NCI-H460 (cell line): Measurements from ENCODE around the gene CACNA1C. TPM values are rescaled to one million over a fixed set of nuclear protein-coding genes. Genes with fewer than 3 reads are reported as not detected.

Experiments used
- DNase-seq: peaks from one replicate; pipeline ENCODE4 v3.0.0-alpha.2; 2016; ENCODE audit warnings: low read depth; ENCODE audit errors: extremely low read depth
- total RNA-seq: library from RNA; depleted of rRNA; stranded (reverse); fragments of >200 nt; shearing (Covaris generic); gene quantifications from 2 replicates; pipeline ENCODE4 v1.2.3, GENCODE V29; 2014

Gene CACNA1C
- total RNA-seq, 1 experiment from 2014 or later: 0.37 TPM

DNA sequence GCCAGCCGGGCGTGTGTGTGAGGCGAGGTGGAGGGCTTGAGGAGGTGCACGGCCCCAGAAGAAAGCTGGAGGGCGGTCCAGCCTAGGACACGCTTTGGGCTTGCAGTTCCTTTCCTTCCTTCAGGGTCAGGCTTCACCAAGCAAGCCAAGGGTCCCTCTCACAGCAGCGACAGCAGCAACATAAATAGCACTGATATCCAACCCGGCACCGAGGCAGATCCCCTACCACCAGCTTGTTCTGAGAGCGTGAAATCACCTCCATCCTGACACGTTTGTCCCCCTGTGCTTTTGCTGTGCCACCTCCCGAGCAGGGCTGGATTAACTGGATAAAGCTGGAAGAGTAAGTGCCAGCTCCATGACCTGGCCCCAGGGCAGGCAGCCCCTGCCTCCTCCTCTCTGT is 251.4 kb downstream of the CACNA1C start:
- DNase-seq: no peak

DNA sequence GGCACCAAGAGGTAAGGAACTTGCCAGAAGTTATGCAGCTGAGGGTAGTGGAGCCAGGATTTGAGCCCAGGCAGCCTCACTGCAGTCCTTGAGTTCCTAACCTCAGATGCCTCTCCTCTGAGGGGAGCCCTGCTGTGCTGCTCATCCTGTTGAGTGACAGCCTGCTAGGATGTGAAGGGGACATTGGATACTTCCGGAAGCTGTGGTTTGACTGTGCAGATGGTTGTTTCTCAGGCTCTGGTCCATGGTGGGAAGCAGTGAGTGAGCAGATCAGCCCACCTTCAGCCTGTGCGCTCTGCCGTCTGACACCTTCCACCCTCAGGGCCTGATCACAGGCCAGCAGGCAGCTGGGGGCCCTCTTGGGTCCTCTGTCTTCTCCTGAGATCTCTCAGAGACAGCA is 253.2 kb downstream of the CACNA1C start:
- no peak for DNase-seq

DNA sequence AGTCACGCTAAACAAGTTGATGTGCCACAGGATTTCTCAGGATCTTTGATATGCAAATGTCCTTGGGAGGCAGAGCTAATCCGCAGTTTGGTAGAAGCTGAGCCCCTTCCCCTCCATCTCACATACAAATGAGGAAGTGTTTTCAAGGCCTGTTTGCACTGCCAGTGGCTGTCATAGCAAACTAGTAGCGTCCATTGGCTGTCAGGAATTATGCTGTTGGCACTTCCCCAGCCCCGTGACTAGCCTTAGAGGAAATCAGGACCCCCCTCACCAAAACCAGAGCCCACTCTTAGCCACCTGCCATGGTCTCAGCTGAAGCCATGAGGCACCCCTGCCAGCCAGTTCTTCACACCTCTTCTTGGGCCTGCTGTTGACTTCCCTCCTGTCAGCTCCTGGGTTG is 253.9 kb downstream of the CACNA1C start:
- DNase-seq: no peak

DNA sequence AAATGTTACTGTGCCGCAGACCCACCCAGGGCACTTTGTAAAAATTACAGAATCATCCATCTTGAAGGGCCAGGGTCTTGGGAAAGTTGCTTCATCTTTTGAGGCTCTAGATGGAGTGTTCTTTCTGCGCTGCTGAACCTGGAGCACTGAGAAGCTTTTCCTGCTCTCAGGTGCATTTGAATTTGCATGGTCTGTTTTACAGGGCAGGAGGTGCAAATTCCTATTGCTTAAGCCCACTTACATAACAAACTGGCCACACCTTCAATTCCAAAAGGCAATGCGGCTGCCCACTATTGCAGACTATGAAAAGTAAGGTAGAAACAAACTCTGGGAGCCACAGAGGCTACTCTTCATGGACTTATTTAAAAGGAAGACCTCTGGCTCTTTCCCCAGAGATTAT is 254.8 kb downstream of the CACNA1C start:
- DNase-seq: no peak

DNA sequence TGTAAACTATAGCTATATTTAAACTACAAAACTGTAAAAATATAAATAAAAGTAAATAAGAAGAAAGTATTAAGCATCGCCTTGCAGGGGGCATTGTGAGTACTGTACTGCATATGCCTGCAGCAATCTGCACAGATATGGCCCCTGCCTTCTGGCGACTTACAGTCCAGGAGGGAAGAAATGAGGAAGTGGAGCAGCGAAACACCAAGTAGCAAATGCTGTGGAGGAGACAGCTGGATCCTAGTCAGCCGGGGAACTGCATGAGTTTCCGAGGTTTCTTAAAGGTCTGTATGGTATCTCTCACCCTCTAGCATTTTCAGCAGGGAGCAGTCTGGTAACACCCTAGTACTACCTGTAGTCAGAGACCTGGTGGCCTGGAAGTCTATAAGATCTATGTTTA is 256.9 kb downstream of the CACNA1C start:
- DNase-seq: no peak

DNA sequence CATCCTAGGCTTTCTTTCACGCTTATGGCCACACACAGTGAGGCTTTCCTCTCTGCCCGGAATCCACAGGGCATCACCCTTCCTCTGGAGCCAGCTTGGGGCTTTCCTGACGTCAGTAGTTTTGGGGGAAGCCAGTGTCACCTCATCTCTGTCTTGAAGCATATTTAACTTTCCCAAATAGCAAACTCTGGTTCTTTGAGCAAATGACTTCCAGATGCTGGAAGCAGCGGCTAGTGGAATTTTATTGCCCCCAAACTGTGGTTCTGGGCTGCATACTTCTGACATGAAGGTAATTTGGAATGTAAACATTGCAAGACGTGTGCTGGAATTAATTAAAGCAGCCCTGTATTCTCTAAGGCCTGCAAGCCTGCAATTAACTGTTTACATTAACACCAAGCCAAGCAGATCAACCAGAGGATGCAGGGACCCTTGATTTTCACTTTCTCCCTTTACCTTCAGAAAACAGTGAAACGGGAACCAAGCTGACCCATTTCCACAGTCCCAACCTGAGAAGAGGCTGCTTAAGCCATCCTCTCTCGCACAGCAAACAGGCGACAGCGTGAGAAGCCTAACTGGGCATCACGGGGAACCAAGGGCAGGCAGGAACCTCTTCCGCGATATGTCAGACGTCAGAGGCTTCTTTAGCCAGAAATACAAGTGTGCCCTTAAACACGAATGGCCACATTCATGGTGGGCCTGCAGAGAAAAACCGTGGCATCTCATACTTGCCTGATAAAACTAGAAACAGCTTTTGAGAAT is 258.4 kb downstream of the CACNA1C start:
- DNase-seq: no peak

DNA sequence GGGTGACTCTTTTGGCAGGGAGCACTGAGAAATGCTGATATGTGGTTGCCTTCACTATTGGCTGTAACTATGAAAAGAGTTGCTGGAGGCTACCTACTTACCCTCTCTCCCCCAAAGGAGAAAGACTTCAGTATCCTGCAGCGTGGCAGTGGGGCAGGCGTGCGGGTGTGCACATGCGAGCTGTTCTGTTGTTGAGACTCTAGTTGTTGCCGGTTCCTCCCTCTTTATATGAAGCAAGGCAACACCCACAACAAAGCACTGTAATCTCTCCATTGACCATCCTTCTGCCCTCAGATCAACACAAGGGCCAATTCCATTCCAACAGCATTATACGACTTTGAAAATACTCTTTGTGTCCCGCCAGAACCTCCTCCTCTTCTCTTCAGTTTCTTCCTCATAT is 259.4 kb downstream of the CACNA1C start:
- DNase-seq: no peak

DNA sequence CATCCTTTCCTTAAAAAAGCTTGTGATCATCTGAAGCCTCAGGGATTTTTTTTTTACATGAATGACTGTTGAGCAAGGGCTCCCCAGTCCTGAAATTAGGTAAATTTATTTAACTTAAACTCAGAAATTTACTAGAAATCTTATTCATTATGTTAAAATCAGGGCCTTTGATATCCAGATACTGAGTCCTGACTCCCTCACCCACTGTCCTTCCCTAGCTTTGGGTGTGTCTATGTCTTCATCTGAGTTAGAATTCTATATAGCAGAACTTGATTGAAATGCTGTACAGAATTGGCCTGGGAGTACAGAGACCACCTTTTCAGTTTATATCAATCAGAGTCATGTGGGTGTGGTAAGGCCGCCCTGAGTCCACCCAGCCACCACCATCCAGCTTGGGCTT is 260.0 kb downstream of the CACNA1C start:
- DNase-seq: no peak

DNA sequence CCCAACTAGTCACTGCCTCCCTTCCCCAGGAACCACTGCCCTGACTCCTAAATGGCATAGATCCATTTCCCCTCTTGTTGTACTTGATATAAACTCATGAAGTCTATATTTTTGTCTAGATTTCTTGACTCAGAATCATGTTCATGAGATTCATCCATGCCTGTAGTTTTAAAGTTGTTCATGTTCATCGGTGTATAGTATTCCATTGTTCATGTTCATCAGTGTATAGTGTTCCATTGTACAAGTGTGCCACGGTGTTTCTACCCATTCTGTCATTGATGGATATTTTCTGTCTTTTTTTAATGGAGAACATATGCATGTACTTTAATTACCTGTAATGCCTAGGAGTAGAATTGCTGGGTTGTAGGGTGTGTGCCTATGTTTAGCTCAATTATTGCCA is 261.7 kb downstream of the CACNA1C start:
- no peak for DNase-seq

DNA sequence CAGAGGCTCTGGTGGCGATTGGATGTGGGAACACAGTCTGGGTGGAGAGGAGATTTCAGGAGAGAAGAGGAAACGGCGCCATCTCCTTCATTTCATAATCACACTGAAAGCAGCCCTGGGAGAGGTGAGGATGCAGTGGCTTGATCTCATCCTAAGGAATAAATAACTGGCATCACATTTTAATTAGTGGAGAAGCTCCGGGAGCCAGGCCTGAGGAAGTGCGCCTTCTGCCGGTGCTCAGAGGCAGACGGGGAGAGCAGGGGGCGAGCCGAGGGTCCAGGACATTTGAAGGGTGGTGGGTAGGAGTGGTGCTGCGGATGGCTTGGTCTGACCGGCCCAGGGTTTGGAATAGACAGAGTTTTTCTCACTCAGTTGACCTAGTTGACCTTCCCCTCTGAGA is 265.0 kb downstream of the CACNA1C start:
- DNase-seq: no peak

DNA sequence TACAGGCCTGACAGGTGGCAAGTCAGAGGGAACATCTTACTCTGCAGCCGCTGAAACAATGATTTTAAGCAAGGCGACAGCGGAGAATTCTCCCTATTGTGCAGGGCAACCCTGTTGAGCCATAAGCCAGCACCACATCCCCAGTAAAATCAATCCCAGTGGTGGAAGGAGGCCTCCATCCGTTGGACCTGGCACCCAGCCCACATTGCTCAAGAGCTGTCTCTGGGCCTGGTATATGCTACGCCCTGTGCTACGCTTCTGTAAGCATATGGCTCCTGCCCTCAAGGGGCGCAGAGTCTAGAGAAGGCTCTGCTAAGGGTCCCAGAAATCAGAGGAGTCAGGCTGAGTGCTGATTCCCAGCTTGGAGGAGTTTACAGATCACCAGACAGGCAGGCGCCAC is 265.5 kb downstream of the CACNA1C start:
- no peak for DNase-seq

DNA sequence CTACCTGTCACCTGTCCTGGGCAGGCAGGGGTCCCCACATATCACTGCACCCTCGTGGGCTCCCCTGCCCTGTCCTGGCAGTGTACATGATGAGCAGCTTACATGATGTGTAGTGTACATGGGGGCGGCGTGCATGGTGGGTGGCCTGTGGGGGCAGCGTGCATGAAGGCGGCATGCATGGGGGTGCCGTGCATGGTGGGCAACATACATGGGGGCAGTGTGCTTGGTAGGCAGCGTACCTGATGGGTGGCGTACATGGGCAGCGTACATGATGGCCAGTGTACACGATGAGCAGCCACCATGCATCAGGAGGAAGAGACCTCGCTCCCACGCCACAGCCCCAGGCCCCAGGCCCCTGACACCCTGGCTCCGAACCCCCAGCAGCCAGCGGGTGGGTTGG is 266.3 kb downstream of the CACNA1C start:
- no peak for DNase-seq

DNA sequence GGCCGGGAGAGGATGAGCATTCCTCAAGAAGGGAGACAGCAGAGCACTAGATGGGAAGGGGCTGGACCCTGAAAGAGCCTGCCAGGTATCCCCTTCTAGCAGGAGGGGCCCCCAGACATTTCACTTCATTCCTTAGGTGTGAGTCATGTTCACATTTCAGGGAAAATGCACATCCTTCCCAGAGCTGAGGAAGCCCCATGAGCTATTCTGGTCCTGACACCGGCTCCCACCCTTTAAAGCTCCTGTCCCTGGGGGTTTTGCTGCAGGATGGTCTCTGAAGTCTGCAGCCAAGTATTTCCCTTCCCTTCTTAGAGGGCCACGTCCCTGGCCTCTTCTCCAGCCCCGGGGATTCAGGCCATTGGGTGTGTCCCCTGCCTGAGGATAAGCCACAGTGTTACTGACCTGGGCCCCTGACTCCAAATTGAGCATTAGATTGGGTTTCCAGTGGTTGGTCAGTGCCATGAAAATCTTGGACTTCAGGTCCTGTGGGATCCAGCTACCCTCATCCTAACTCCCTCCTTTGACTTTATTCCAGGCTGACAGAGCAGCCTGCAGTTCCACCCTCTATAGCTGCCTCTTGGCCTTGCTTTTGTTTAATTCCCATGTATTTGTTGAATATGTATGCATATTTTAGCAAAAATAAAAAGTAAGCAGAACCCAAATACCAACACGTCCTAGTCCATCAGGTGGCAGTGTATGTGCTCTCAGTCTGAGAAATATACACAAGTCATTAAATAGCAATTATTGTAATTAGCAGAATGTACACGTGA is 267.1 kb downstream of the CACNA1C start:
- no peak for DNase-seq

DNA sequence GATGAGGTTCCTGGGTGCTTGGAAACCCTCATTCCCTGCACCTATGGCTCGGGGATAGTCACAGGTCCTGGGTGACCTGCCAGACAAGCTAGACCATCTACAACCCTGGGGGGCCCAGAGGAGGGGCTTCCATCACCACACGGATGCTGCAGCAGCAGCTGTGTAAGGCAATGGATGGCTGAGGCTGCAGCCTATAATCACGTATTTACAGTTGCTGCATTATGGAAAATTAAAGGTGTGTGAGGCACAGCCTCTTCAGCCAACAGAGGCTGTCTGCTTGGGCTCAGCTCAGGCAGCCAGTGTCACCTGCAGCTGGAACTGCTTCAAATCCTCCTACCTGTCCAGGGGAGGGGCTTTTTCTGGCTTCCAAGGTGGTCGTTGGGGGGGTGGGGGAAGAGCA is 268.1 kb downstream of the CACNA1C start:
- no peak for DNase-seq

DNA sequence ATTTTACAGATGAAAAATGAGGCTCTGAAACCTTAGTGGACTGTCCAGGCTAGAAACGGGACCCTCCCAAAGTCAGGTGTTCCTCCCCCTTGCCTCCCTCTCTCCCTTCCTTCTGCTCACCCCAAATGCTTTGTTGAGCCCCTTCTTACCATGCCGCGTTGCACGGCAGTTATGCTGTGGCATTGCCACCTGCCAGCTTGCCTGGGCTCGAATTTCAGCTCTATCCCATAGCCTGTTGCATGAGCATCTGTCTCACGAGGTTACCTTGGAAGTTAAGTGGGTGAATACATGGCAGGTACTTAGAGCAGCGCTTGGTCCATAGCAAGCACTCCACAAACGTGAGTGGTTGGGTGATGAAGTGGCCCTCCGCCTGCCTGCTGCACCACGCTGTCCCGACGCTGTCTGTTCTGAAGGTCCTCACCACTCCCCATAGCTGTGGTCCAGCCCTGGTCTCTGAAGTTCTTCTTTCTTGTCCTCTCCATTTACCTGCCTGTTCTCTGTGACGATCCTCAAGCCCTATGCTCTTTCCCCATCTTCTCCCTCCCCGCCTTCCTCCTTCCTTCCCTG is 269.9 kb downstream of the CACNA1C start:
- DNase-seq: no peak

DNA sequence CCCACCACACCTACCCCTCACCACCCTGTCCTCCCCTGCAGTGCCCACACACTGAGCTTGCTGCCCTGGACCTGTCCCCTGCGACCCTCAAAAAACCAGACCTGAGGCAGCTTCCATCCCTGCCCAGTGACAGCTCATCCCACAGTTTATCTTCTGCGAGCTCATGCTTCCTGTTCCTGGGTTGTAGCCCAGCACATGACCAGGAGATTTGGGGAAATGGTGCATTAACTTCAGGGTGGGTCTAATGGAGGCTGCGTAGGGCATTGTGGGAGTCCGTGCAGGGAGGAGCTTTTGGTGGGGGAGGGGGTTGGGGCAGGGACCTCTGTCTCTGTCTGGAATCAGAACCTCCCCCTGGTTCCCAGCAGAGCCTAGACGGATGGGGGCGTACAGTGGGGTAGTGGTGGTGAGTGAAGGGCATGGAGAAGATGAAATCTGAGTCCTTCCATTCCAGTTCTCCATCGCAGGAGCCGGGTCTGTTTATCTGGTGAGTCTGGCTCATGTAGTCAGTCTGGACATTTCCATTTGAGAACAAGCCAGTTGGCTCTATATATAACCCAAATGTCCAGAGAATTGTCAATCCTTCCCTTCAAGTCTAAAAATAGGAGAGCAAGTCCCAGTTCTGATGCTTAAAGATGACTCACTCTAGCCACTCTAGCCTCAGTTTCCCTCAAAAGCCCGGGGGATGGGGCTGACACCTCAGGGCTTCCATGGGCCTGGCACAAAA is 270.9 kb downstream of the CACNA1C start:
- DNase-seq: no peak

DNA sequence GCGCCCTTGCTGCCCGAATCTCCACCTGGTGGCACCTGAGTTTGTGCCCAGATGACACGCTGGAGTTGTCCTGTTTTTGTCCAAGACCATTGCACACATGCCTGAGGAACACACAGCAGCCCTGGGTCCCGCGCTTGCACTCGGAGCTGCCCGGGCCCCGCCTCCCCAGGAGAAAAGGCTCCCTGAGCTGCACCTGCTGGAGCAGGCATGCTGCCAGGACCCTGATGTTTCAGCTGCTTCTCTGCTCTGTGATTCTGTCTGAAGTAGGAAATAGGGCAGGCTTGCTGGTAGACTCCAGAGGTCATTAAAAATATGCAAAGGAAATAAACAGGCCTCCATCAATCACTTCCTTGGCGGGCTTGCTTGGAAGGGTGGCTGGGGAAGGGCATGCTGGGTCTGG is 271.6 kb downstream of the CACNA1C start:
- no peak for DNase-seq

DNA sequence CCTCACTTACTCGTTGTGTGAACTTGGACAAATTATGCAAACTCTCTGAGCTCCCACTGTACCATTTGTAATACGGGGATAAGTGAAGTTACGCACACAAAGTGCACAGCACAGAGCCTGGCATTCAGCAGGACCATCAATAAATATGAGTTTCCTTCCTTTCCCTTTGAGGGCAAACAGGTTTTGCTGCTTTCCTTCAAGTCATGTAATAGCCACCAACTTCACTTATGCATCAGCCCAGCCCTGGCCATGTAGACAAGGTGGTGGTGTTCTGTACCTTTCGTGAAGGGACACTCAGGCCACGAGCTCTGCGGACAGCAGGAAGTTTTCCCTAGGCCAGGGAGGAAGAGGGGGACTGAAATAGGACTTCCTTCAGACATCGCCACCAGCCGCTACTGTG is 272.7 kb downstream of the CACNA1C start:
- DNase-seq: no peak

DNA sequence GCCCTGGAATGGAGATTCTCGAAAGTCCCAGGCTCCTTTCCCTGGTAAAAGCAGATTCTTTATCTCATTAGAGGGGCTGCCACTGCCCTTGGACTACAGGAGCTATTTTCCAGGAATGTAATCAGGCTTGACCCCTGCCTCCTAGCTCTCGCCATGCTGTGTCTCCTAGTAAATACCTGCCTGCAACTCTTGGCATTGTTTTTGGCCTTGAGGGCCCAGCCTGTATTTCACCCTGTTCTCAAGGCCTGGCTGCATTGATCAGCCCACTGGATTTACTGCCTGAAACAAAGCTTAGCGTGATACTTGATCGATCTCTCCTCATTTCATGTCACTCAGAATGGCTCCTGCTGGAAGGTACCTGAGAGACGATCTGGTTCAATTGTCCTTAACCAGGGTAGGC is 273.7 kb downstream of the CACNA1C start:
- no peak for DNase-seq

DNA sequence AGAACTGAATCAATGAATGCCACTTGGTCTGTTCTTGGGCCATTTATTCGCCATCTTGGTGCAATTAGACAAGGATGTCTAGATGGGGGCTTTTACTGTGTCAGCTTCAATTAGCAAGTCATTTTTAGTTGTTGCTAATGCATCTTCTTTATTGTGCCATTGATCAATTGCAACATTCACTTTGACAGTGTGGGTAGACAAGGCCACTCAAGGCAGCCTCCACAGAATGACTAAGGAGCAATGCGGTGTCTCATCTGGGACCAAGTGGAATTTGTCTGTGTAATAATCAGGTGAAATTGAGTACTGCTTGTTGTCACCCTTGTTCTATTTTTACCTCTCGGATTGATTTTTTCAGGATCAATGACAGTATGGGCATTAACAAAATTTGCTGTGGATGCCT is 275.9 kb downstream of the CACNA1C start:
- no peak for DNase-seq

DNA sequence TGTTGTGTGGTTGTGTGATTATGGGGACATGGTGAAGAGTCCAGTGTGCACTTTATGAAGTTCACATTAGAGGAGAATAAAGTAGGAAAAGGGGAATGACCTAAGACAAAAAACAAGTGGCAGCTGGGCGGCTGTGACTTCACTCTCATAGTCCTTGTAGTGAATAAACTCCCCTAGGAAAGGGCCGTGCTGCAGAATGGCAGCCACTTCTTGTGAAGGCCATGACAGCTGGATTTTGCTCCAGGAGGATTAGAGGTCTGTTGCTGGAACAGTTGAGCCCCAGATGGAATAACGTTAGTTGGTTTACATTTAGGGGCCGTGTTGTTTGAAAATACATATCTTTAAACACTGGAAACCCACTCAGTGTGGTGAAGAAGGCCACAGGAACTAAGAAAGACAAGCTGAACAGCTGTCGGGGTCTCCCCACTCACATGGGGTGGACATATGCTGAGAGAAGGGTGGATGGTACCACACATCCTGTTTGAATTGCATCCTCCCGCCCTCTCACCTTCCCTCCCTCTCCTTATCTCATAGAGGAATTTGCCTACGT is 276.9 kb downstream of the CACNA1C start:
- DNase-seq: no peak
